K562 (cell line): ENCODE data around the gene SCRN1. TPM values are rescaled to one million over a fixed set of nuclear protein-coding genes. Genes with fewer than 3 reads are reported as not detected.

Experiments used
- AFF1 ChIP-seq, 2 experiments: fragments of 450-650 bp; IDR thresholded peaks; 2 replicates each; pipeline ENCODE4 v1.6.1; 2018; ENCODE audit warnings: mild to moderate bottlenecking in 2 of 2, low read depth in 1 of 2; ENCODE audit not compliant: partially characterized antibody in 2 of 2
- ARID2 ChIP-seq: fragments of 450-650 bp; IDR thresholded peaks from 2 replicates; pipeline ENCODE4 v1.6.1; 2017; ENCODE audit warnings: antibody characterized with exemption, mild to moderate bottlenecking
- ARID4B ChIP-seq: sonication (generic); formaldehyde crosslinking; IDR thresholded peaks from 2 replicates; pipeline ENCODE4 v1.8.0; 2022; ENCODE audit warnings: mild to moderate bottlenecking, missing genetic modification reagents
- ATF3 ChIP-seq, 2 experiments: fragments of 450-650 bp in 1 of 2; sonication (generic) in 1 of 2; formaldehyde crosslinking in 1 of 2; IDR thresholded peaks in 1 of 2; conservative IDR thresholded peaks in 1 of 2; 2 replicates each; pipeline versions ENCODE4 v1.6.1 to v1.8.1; 2016 to 2023; ENCODE audit warnings: mild to moderate bottlenecking in 2 of 2, moderate library complexity in 2 of 2, inconsistent platforms in 1 of 2, missing genetic modification reagents in 1 of 2
- BMI1 ChIP-seq: fragments of 150-350 bp; IDR thresholded peaks from 2 replicates; pipeline ENCODE4 v1.6.1; 2014; ENCODE audit warnings: low read length
- CCNT2 ChIP-seq: IDR thresholded peaks from 2 replicates; pipeline ENCODE4 v1.6.1; 2011; ENCODE audit warnings: borderline replicate concordance, low read depth, mild to moderate bottlenecking, moderate library complexity, mixed read lengths, low read length; ENCODE audit not compliant: insufficient read length; ENCODE audit errors: extremely low read depth
- ELF2 ChIP-seq: fragments of 250-450 bp; sonication (Bioruptor Pico); IDR thresholded peaks from 2 replicates; pipeline ENCODE4 v1.5.0; 2021; ENCODE audit warnings: mild to moderate bottlenecking
- ETV1 ChIP-seq: fragments of 450-650 bp; conservative IDR thresholded peaks from 2 replicates; pipeline ENCODE4 v1.6.1; 2016; ENCODE audit warnings: missing genetic modification characterization, control low read depth, low read depth, missing compliant biosample characterization
- HNRNPH1 ChIP-seq: fragments of 200-400 bp; formaldehyde crosslinking; optimal IDR thresholded peaks from 2 replicates; pipeline ENCODE3; 2017; ENCODE audit warnings: low read depth, mild to moderate bottlenecking, low read length, moderate library complexity
- KDM5B ChIP-seq: fragments of 200-600 bp; sonication (generic); IDR thresholded peaks from 2 replicates; pipeline ENCODE4 v1.6.1; 2012; ENCODE audit warnings: low read depth, mild to moderate bottlenecking, moderate library complexity, low read length, control low read depth, inconsistent platforms; ENCODE audit not compliant: insufficient replicate concordance
- MTA3 ChIP-seq: fragments of 450-650 bp; formaldehyde crosslinking; IDR thresholded peaks from 2 replicates; pipeline ENCODE4 v1.6.1; 2017; ENCODE audit warnings: mild to moderate bottlenecking, borderline replicate concordance
- RBM25 ChIP-seq: fragments of 200-400 bp; formaldehyde crosslinking; IDR thresholded peaks from 2 replicates; pipeline ENCODE4 v1.6.1; 2018; ENCODE audit warnings: low read length, low read depth, moderate library complexity; ENCODE audit not compliant: severe bottlenecking
- RCOR1 ChIP-seq, 2 experiments: IDR thresholded peaks; 2 replicates each; pipeline ENCODE4 v1.6.1; 2012; ENCODE audit warnings: low read depth in 2 of 2, low read length in 2 of 2, borderline replicate concordance in 1 of 2, improper control_type of control experiment in 1 of 2
- TAF15 ChIP-seq: fragments of 200-400 bp; formaldehyde crosslinking; IDR thresholded peaks from 2 replicates; pipeline ENCODE4 v1.6.1; 2017; ENCODE audit warnings: mild to moderate bottlenecking, low read depth, low read length, moderate library complexity
- ZBTB26 ChIP-seq: fragments of 450-650 bp; formaldehyde crosslinking; IDR thresholded peaks from 2 replicates; pipeline ENCODE4 v1.4.0; 2022; ENCODE audit warnings: missing genetic modification characterization
- ZNF347 ChIP-seq: fragments of 450-650 bp; formaldehyde crosslinking; IDR thresholded peaks from 2 replicates; pipeline ENCODE4 v1.4.0; 2020; ENCODE audit warnings: low read depth, mild to moderate bottlenecking, moderate library complexity
- ZNF354B ChIP-seq: fragments of 250-450 bp; sonication (Bioruptor Pico); IDR thresholded peaks from 2 replicates; pipeline ENCODE4 v1.4.0; 2020
- polyA plus RNA-seq, 8 experiments: library from polyadenylated mRNA; depleted of rRNA in 4 of 8; stranded (reverse) in 5 of 8; unstranded in 3 of 8; fragments of >200 nt; fragmentation: Nextera tagmentation in 2 of 8; fragmentation: Illumina TruSeq in 1 of 8; extraction: Ambion mirVana in 2 of 8; extraction: Trizol in 1 of 8; gene quantifications; 2 replicates each; pipeline versions ENCODE4 v1.2.1 to v1.2.3, GENCODE V29; 2011 to 2014; ENCODE audit warnings: inconsistent platforms in 1 of 8, missing spikeins in 1 of 8
- total RNA-seq, 7 experiments: library from RNA; depleted of rRNA in 6 of 7; stranded (reverse); fragments of >200 nt in 6 of 7; fragmentation: Illumina TruSeq in 2 of 7; extraction: Trizol in 2 of 7; gene quantifications; 2 replicates each; pipeline versions ENCODE4 v1.2.1 to v1.2.3, GENCODE V29; 2011 to 2021; ENCODE audit warnings: low replicate concordance in 1 of 7

Gene SCRN1
- total and polyA plus RNA-seq, 9 of the 15 experiments (the other 6 are each of a cell fraction or from before 2014, with no cell fraction given) = 0.13 to 1.4 (median 0.20) TPM

GRCh38 chr7:30027065-30027456 lies 37.5 kb upstream of the SCRN1 start (continued):
- TF ChIP-seq MTA3 (no peak), ZNF347 (CRISPR knock-in tag) (no peak), ETV1 (tag) (0 out of 2 replicates have a peak, but pooled peaks have one; percentile 3), ATF3 (IDR thresholded peaks at IDR 0.05) (no peak), ATF3 (CRISPR knock-in tag; conservative IDR thresholded peaks at IDR 0.05) (no peak), RBM25 (no peak), CCNT2 (no peak), KDM5B (no peak), TAF15 (no peak), BMI1 (no peak), RCOR1 (IDR thresholded peaks at IDR 0.05; ENCODE audit: borderline replicate concordance in 1 of 2, low read depth in 2 of 2, low read length in 2 of 2) (no peak), ZBTB26 (no peak), ELF2 (CRISPR knock-in tag) (no peak; the same call in 1 of the 2 replicates), AFF1 (IDR thresholded peaks at IDR 0.05; ENCODE audit: low read depth in 1 of 2, partially characterized antibody in 2 of 2) (no peak), ZNF354B (CRISPR knock-in tag) (no peak), HNRNPH1 (no peak), ARID4B (no peak), ARID2 (no peak)
